Epithelial cell of proximal tubule (primary cell): ENCODE results near the gene ZNF804B. TPM values are rescaled to one million over a fixed set of nuclear protein-coding genes. Genes with fewer than 3 reads are reported as not detected.

Experiments
- DNase-seq: peaks from one replicate; pipeline ENCODE4 v3.0.0-alpha.2; 2011; ENCODE audit warnings: low read depth
- H3K4me3 ChIP-seq: 2 replicates; pipeline ENCODE4 v1.5.1; 2011; ENCODE audit warnings: low read depth, mild to moderate bottlenecking, low read length
- total RNA-seq: library from RNA; depleted of rRNA; stranded (reverse); fragments of >200 nt; gene quantifications from 2 replicates; pipeline ENCODE4 v1.2.3, GENCODE V29; 2015
- TF ChIP-seq, protein P1 (sequence below): conservative IDR thresholded peaks from 2 replicates; pipeline ENCODE4 v1.5.1; 2012; ENCODE audit warnings: low read depth, mild to moderate bottlenecking, low read length

ZNF804B gene
- total RNA-seq, 1 donor from 2014 or later = not detected

GRCh38 chr7:88915615-88916014 is 156.1 kb downstream of the ZNF804B start:
- no peak overlapping the region for H3K4me3 ChIP-seq
- DNase-seq = no peak
- TF ChIP-seq, protein P1, sequence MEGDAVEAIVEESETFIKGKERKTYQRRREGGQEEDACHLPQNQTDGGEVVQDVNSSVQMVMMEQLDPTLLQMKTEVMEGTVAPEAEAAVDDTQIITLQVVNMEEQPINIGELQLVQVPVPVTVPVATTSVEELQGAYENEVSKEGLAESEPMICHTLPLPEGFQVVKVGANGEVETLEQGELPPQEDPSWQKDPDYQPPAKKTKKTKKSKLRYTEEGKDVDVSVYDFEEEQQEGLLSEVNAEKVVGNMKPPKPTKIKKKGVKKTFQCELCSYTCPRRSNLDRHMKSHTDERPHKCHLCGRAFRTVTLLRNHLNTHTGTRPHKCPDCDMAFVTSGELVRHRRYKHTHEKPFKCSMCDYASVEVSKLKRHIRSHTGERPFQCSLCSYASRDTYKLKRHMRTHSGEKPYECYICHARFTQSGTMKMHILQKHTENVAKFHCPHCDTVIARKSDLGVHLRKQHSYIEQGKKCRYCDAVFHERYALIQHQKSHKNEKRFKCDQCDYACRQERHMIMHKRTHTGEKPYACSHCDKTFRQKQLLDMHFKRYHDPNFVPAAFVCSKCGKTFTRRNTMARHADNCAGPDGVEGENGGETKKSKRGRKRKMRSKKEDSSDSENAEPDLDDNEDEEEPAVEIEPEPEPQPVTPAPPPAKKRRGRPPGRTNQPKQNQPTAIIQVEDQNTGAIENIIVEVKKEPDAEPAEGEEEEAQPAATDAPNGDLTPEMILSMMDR = no peak

GRCh38 chr7:88919478-88920131 is 160.1 kb downstream of the ZNF804B start:
- H3K4me3 ChIP-seq = no peak overlapping the region
- TF ChIP-seq, protein P1 = no peak
- no peak for DNase-seq

GRCh38 chr7:88922944-88923343 is 163.4 kb downstream of the ZNF804B start:
- H3K4me3 ChIP-seq = no peak overlapping the region
- TF ChIP-seq, protein P1 = no peak
- DNase-seq = no peak

- no peak overlapping the region for H3K4me3 ChIP-seq
- TF ChIP-seq, protein P1 = no peak
- DNase-seq = no peak
These were observed 168.8 kb downstream of the ZNF804B start for GRCh38 chr7:88928276-88928675.

- no peak for DNase-seq
- TF ChIP-seq, protein P1 = no peak
These were observed 170.2 kb downstream of the ZNF804B start for GRCh38 chr7:88929719-88930118.

GRCh38 chr7:88933285-88933684 is 173.8 kb downstream of the ZNF804B start:
- no peak for DNase-seq
- TF ChIP-seq, protein P1 = no peak
- no peak overlapping the region for H3K4me3 ChIP-seq

More at GRCh38 chr7:88929719-88930118, 170.2 kb downstream of the ZNF804B start:
- no peak overlapping the region for H3K4me3 ChIP-seq

- H3K4me3 ChIP-seq = no peak overlapping the region
- TF ChIP-seq, protein P1 = no peak
- no peak for DNase-seq
These were observed 183.5 kb downstream of the ZNF804B start for GRCh38 chr7:88942815-88943501.
